Naive thymus-derived CD8-positive, alpha-beta T cell (primary cell): ENCODE measurements around the gene EFS. TPM values are rescaled to one million over a fixed set of nuclear protein-coding genes. Genes with fewer than 3 reads are reported as not detected.
A peak's percentile ranks its signal among the peaks of the same experiment; 100 is the strongest.
"Not testable (repeated sequence)": the region's sequence is repeated elsewhere in the genome, so short reads cannot be mapped to it uniquely, and the experiment has no call there.

Source experiments
- ATAC-seq, 2 donors: fragments of 150-1000 bp; cut with Tn5 transposase in 1 of 2; sonication (Bioruptor Pico), chemical (Tn5 transposase) in 1 of 2; 1 replicate in 1 of 2; 2 replicates in 1 of 2; pipeline ENCODE4 v1.10.0; 2021; ENCODE audit warnings: mild to moderate bottlenecking in 2 of 2, moderate library complexity in 2 of 2
- POLR2A ChIA-PET: fragments of 350-600 bp; sonication (Branson Sonifier 250); formaldehyde crosslinking; loops from one replicate; lab custom pipeline; 2021; ENCODE audit warnings: antibody characterized with exemption; lab: Charles Lee
- DNase-seq, 10 donors: peaks; one replicate each; pipeline versions ENCODE4 v3.0.0 to v3.0.0-alpha.2; 2020 to 2022
- H3K27ac Mint-ChIP-seq, 10 donors: one replicate each; pipeline ENCODE4 v1.8.0; 2020 to 2022; ENCODE audit warnings: mild to moderate bottlenecking in 10 of 10, mixed read lengths in 10 of 10, moderate library complexity in 4 of 10, inconsistent platforms in 1 of 10
- H3K27me3 Mint-ChIP-seq, 5 donors: one replicate each; pipeline ENCODE4 v1.8.0; 2021 to 2022; ENCODE audit warnings: mixed read lengths in 5 of 5
- H3K36me3 Mint-ChIP-seq, 3 donors: one replicate each; pipeline ENCODE4 v1.8.0; 2020 to 2022; ENCODE audit warnings: mixed read lengths in 3 of 3, mild to moderate bottlenecking in 2 of 3, inconsistent platforms in 1 of 3
- H3K4me1 Mint-ChIP-seq, 4 donors: one replicate each; pipeline ENCODE4 v1.8.0; 2021 to 2022; ENCODE audit warnings: mixed read lengths in 4 of 4
- H3K4me3 Mint-ChIP-seq, 10 donors: one replicate each; pipeline ENCODE4 v1.8.0; 2020 to 2022; ENCODE audit warnings: mild to moderate bottlenecking in 10 of 10, mixed read lengths in 10 of 10, moderate library complexity in 6 of 10, inconsistent platforms in 1 of 10
- H3K9me3 Mint-ChIP-seq, 9 donors: one replicate each; pipeline ENCODE4 v1.8.0; 2020 to 2022; ENCODE audit warnings: mixed read lengths in 9 of 9, mild to moderate bottlenecking in 3 of 9, inconsistent platforms in 1 of 9, moderate library complexity in 1 of 9
- polyA plus RNA-seq, 3 donors: library from polyadenylated mRNA; unstranded; fragments of 300-500 nt; fragmentation: Illumina TruSeq; gene quantifications; one replicate each; pipeline ENCODE4 v1.2.3, GENCODE V29; 2021
- total RNA-seq, 8 experiments: library from RNA in 2 of 8; stranded (reverse) in 2 of 8; gene quantifications; one replicate each; pipeline ENCODE4 v1.2.3 and lab custom pipeline; 2021 to 2026

EFS gene
- total and polyA plus RNA-seq, 5 experiments from 2014 or later: not detected

- Mint-ChIP-seq H3K36me3 (no peaks in the 10 kb centered on the region), H3K27me3 (peaks cover 0 to 7% (median 4%) of the 10 kb centered on the region in 5 donors), H3K27ac (no peak overlapping the region), H3K9me3 (no peaks in the 10 kb centered on the region), H3K4me3 (no peak overlapping the region), H3K4me1 (no peaks in the 10 kb centered on the region)
- no peak for ATAC-seq
- POLR2A ChIA-PET: no interaction called here
- DNase-seq: no peak
Measured at GRCh38 chr14:23396126-23396525, 31.2 kb upstream of the EFS start.

GRCh38 chr14:23392613-23393012 is 27.6 kb upstream of the EFS start:
- Mint-ChIP-seq H3K9me3 (no peaks in the 10 kb centered on the region), H3K4me3 (no peak overlapping the region), H3K27ac (peak overlapping the region in 1 of 10 donors; percentile 6), H3K36me3 (no peaks in the 10 kb centered on the region), H3K4me1 (peaks cover 0 to 3% (median 0%) of the 10 kb centered on the region in 4 donors), H3K27me3 (peaks cover 2 to 19% (median 7%) of the 10 kb centered on the region in 5 donors)
- POLR2A ChIA-PET: no interaction called here
- DNase-seq (no peak), ATAC-seq (no peak)

- POLR2A ChIA-PET: interaction anchor here (0.7 kb wide), 1 partner anchor 318 kb away, joined by 3 read pairs; no protein-coding TSS in a partner anchor
- not testable (repeated sequence) for H3K9me3 Mint-ChIP-seq, H3K4me1 Mint-ChIP-seq, H3K36me3 Mint-ChIP-seq, H3K4me3 Mint-ChIP-seq, DNase-seq, ATAC-seq, H3K27ac Mint-ChIP-seq
- H3K27me3 Mint-ChIP-seq: peaks cover 2 to 19% (median 7%) of the 10 kb centered on the region in 5 donors
Measured at GRCh38 chr14:23389871-23390270, 24.9 kb upstream of the EFS start.

- POLR2A ChIA-PET: interaction anchor here (0.7 kb wide), 1 partner anchor 318 kb away, joined by 3 read pairs; no protein-coding TSS in a partner anchor
- Mint-ChIP-seq H3K27me3 (peaks cover 2 to 19% (median 6%) of the 10 kb centered on the region in 5 donors), H3K4me3 (no peak overlapping the region), H3K27ac (no peak overlapping the region), H3K36me3 (no peaks in the 10 kb centered on the region), H3K4me1 (peaks cover 0 to 3% (median 0%) of the 10 kb centered on the region in 4 donors), H3K9me3 (no peaks in the 10 kb centered on the region)
- no peak for ATAC-seq
- no peak for DNase-seq
Measured at GRCh38 chr14:23389396-23389795, 24.4 kb upstream of the EFS start.

- ATAC-seq (no peak), DNase-seq (no peak)
- Mint-ChIP-seq H3K27ac (no peak overlapping the region), H3K9me3 (no peaks in the 10 kb centered on the region), H3K36me3 (no peaks in the 10 kb centered on the region), H3K4me3 (no peak overlapping the region), H3K27me3 (peaks cover 2 to 19% (median 6%) of the 10 kb centered on the region in 5 donors), H3K4me1 (peaks cover 0 to 3% (median 0%) of the 10 kb centered on the region in 4 donors)
- POLR2A ChIA-PET: interaction anchor here (0.7 kb wide), 1 partner anchor 317 kb away, joined by 3 read pairs; no protein-coding TSS in a partner anchor
Measured at GRCh38 chr14:23388996-23389395, 24.0 kb upstream of the EFS start.

GRCh38 chr14:23387916-23388882 is 23.2 kb upstream of the EFS start:
- DNase-seq (no peak), ATAC-seq (no peak)
- H3K9me3 Mint-ChIP-seq: no peaks in the 10 kb centered on the region
- H3K36me3 Mint-ChIP-seq: no peaks in the 10 kb centered on the region
- no peak overlapping the region for H3K27ac Mint-ChIP-seq
- no peak overlapping the region for H3K4me3 Mint-ChIP-seq
- peaks cover 2 to 19% (median 6%) of the 10 kb centered on the region in 5 donors for H3K27me3 Mint-ChIP-seq
- peaks cover 0 to 3% (median 0%) of the 10 kb centered on the region in 4 donors for H3K4me1 Mint-ChIP-seq
- POLR2A ChIA-PET: no interaction called here

GRCh38 chr14:23386999-23387398 is 22.0 kb upstream of the EFS start:
- H3K4me3 Mint-ChIP-seq: no peak overlapping the region
- peaks cover 0 to 3% (median 0%) of the 10 kb centered on the region in 4 donors for H3K4me1 Mint-ChIP-seq
- POLR2A ChIA-PET: interaction anchor here (0.6 kb wide), 1 partner anchor 357 kb away, joined by 3 read pairs; no protein-coding TSS in a partner anchor
- ATAC-seq (no peak), DNase-seq (no peak)
- H3K27me3 Mint-ChIP-seq: peaks cover 2 to 30% (median 11%) of the 10 kb centered on the region in 5 donors
- H3K36me3 Mint-ChIP-seq: no peaks in the 10 kb centered on the region
- H3K27ac Mint-ChIP-seq: no peak overlapping the region
- H3K9me3 Mint-ChIP-seq: no peaks in the 10 kb centered on the region

GRCh38 chr14:23386266-23386657 is 21.3 kb upstream of the EFS start:
- H3K4me3 Mint-ChIP-seq, POLR2A ChIA-PET, H3K36me3 Mint-ChIP-seq, H3K27ac Mint-ChIP-seq, DNase-seq, H3K4me1 Mint-ChIP-seq, H3K9me3 Mint-ChIP-seq, ATAC-seq: not testable (repeated sequence)
- peaks cover 2 to 36% (median 16%) of the 10 kb centered on the region in 5 donors for H3K27me3 Mint-ChIP-seq

- Mint-ChIP-seq H3K27me3 (peaks cover 2 to 34% (median 16%) of the 10 kb centered on the region in 5 donors), H3K27ac (no peak overlapping the region), H3K4me3 (no peak overlapping the region), H3K4me1 (peaks cover 0 to 3% (median 0%) of the 10 kb centered on the region in 4 donors), H3K36me3 (no peaks in the 10 kb centered on the region), H3K9me3 (no peaks in the 10 kb centered on the region)
- POLR2A ChIA-PET: no interaction called here
- ATAC-seq: no peak
- DNase-seq: no peak
Measured at GRCh38 chr14:23385642-23386265, 20.8 kb upstream of the EFS start.

GRCh38 chr14:23385244-23385641 is 20.3 kb upstream of the EFS start:
- DNase-seq: no peak
- ATAC-seq: no peak
- Mint-ChIP-seq H3K4me1 (peaks cover 0 to 3% (median 0%) of the 10 kb centered on the region in 4 donors), H3K27me3 (peaks cover under 1 to 29% (median 16%) of the 10 kb centered on the region in 5 donors), H3K4me3 (no peak overlapping the region), H3K9me3 (no peaks in the 10 kb centered on the region), H3K27ac (no peak overlapping the region), H3K36me3 (no peaks in the 10 kb centered on the region)
- POLR2A ChIA-PET: no interaction called here

- ATAC-seq: no peak
- no peak overlapping the region for H3K27ac Mint-ChIP-seq
Measured at GRCh38 chr14:23384364-23385080, 19.6 kb upstream of the EFS start.

GRCh38 chr14:23382731-23383440 is 17.9 kb upstream of the EFS start:
- POLR2A ChIA-PET: no interaction called here
- H3K4me1 Mint-ChIP-seq: no peaks in the 10 kb centered on the region
- no peak for DNase-seq
- no peak for ATAC-seq
- no peak overlapping the region for H3K4me3 Mint-ChIP-seq
- no peaks in the 10 kb centered on the region for H3K36me3 Mint-ChIP-seq
- H3K9me3 Mint-ChIP-seq: no peaks in the 10 kb centered on the region
- H3K27ac Mint-ChIP-seq: peak overlapping the region in 2 of 10 donors; percentile 22 to 38
- H3K27me3 Mint-ChIP-seq: peaks cover 0 to 27% (median 11%) of the 10 kb centered on the region in 5 donors

More at GRCh38 chr14:23384364-23385080, 19.6 kb upstream of the EFS start:
- Mint-ChIP-seq H3K36me3 (no peaks in the 10 kb centered on the region), H3K4me3 (no peak overlapping the region), H3K27me3 (peaks cover 0 to 26% (median 12%) of the 10 kb centered on the region in 5 donors), H3K4me1 (peaks cover 0 to under 1% (median 0%) of the 10 kb centered on the region in 4 donors), H3K9me3 (no peaks in the 10 kb centered on the region)
- no peak for DNase-seq
- POLR2A ChIA-PET: interaction anchor here (0.7 kb wide), 1 partner anchor 198 kb away, joined by 4 read pairs; no protein-coding TSS in a partner anchor
